Psoas muscle (tissue), 8 donors: ENCODE data around the gene RUVBL1. TPM values are rescaled to one million over a fixed set of nuclear protein-coding genes. Genes with fewer than 3 reads are reported as not detected.

Experiments used
- ATAC-seq, 4 donors: fragments of 200-7000 bp; cut with Tn5 transposase; one replicate each; pipeline ENCODE4 v1.9.1; 2020; ENCODE audit warnings: moderate library complexity in 3 of 4, mild to moderate bottlenecking in 2 of 4
- DNase-seq, 2 donors: peaks; one replicate each; pipeline ENCODE4 v3.0.0-alpha.2; 2020
- H3K27ac ChIP-seq: fragments of 200-600 bp; one replicate; pipeline ENCODE4 v1.8.0; 2022
- H3K27me3 ChIP-seq, 3 donors: fragments of 200-600 bp in 1 of 3; one replicate each; pipeline versions ENCODE4 v1.6.1 to v1.8.0; 2013 to 2022; ENCODE audit warnings: low read length in 2 of 3, mild to moderate bottlenecking in 2 of 3, moderate library complexity in 1 of 3; ENCODE audit not compliant: insufficient read depth in 3 of 3
- H3K36me3 ChIP-seq, 2 donors: fragments of 200-600 bp in 1 of 2; one replicate each; pipeline versions ENCODE4 v1.6.1 to v1.8.0; 2013 to 2022; ENCODE audit warnings: low read depth in 1 of 2, mild to moderate bottlenecking in 1 of 2, moderate library complexity in 1 of 2; ENCODE audit not compliant: insufficient read depth in 1 of 2
- H3K4me1 ChIP-seq: fragments of 200-600 bp; one replicate; pipeline ENCODE4 v1.8.0; 2022
- H3K4me3 ChIP-seq: fragments of 200-600 bp; one replicate; pipeline ENCODE4 v1.8.0; 2022; ENCODE audit warnings: mild to moderate bottlenecking
- H3K9me3 ChIP-seq: fragments of 200-600 bp; one replicate; pipeline ENCODE4 v1.8.0; 2022
- WGBS, 3 donors: extraction: QIAGEN DNeasy Blood & Tissue Kit; methylation state at CpG; one replicate each; pipeline versions ENCODE4 v1.1.6 to v1.1.7; 2013; 5-methylcytosine and 5-hydroxymethylcytosine counted together
- intact Hi-C, 2 donors: fragments of 100-400 bp; cut with DNase I; formaldehyde crosslinking; loops; one replicate each; pipeline versions ENCODE4 v1.11.0 to v1.14.2; 2022
- polyA plus RNA-seq, 3 donors: library from polyadenylated mRNA; stranded (reverse); fragments of 200-250 nt; gene quantifications; one replicate each; pipeline ENCODE4 v1.2.3, GENCODE V29; 2013
- total RNA-seq, 4 donors: library from RNA; stranded (reverse); fragmentation: NEBNext Ultra II Directional in 2 of 4; extraction: Animal tissue kit (Norgen Biotek cat#: 25700) in 2 of 4; gene quantifications; one replicate each; pipeline versions ENCODE4 v1.2.1 to v1.2.4, GENCODE V29; 2021 to 2023
- TF ChIP-seq, protein P1 (sequence below): fragments of 200-600 bp; IDR thresholded peaks from one replicate; pipeline ENCODE4 v1.8.0; 2022; ENCODE audit warnings: antibody characterized with exemption
- donor health status: healthy with polysubstance abuse.
- donor health status: DM: no; HTN: no; CAD: no; lungs with moderate emphysema.
- donor health status: Bipolar disorder and iron deficiency.
- donor health status: healthy.
- donor health status: DM: yes; HTN: yes; CAD: no.
- donor health status: DM: no; HTN: no; CAD: no.
- donor health status: DM: no; HTN: no; CAD: no.
- donor health status: DM: yes; HTN: yes; CAD: no.

The RUVBL1 gene
- total and polyA plus RNA-seq, 7 donors: 12.9 to 53.9 (median 19.6) TPM

DNA sequence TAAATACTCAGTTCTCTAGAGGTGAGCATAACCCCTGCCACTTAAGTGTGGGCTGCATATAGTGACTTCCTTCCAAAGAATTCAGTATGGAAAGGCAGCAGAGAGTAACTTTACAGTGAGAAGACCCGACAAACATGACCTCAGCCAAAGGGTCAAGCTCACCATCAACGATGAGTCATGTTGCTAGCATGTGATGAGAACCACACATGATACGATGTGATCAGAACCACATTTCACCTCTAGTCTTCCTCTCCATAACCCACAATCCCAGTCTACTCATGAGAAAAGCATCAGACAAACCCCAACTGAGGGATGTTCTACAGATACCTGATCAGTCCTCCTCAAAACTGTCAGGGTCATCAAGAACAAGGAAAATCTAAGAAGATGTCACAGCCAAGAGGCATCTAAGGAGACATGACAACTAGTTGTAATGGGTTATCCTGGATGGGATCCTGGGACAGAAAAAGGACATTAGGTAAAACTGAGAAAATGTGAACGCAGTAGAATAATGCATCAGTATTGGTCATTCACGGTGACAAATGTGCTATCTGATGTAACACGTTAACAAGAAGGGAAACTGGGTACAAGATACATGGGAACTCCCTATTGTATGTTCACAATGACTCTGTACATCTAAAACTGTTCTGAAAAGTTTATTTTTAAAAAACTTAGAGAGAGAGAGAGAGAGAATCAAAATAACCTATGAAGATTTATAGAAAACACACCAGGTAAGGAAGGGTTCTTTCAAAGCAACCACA, 43.1 kb downstream of the RUVBL1 start:
- 64 to 68% (median 65%) methylated on average over 6 of the region's 6 CpGs for WGBS, 3 donors
- TF ChIP-seq, protein P1, sequence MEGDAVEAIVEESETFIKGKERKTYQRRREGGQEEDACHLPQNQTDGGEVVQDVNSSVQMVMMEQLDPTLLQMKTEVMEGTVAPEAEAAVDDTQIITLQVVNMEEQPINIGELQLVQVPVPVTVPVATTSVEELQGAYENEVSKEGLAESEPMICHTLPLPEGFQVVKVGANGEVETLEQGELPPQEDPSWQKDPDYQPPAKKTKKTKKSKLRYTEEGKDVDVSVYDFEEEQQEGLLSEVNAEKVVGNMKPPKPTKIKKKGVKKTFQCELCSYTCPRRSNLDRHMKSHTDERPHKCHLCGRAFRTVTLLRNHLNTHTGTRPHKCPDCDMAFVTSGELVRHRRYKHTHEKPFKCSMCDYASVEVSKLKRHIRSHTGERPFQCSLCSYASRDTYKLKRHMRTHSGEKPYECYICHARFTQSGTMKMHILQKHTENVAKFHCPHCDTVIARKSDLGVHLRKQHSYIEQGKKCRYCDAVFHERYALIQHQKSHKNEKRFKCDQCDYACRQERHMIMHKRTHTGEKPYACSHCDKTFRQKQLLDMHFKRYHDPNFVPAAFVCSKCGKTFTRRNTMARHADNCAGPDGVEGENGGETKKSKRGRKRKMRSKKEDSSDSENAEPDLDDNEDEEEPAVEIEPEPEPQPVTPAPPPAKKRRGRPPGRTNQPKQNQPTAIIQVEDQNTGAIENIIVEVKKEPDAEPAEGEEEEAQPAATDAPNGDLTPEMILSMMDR: no peak
- DNase-seq: no peak

GRCh38 chr3:128079823-128080222, 43.8 kb downstream of the RUVBL1 start:
- Histone ChIP-seq H3K27ac (no peak overlapping the region), H3K27me3 (no peaks in the 10 kb centered on the region), H3K9me3 (no peaks in the 10 kb centered on the region), H3K36me3 (peaks cover 3 to 51% of the 10 kb centered on the region in 2 donors), H3K4me1 (peaks cover 14% of the 10 kb centered on the region), H3K4me3 (no peak overlapping the region)
- ATAC-seq (no peak), DNase-seq (no peak)
- intact Hi-C loops: loop anchor here (5.0 to 10.0 kb wide), 3 partner anchors 42 to 527 kb away; partner anchors contain the start of gene RUVBL1 (in 1 of the 2)
- WGBS, 3 donors: 88 to 94% (median 92%) methylated on average over 9 of the region's 9 CpGs
- TF ChIP-seq, protein P1: no peak

More for the DNA sequence above, 43.1 kb downstream of the RUVBL1 start:
- Histone ChIP-seq H3K27me3 (no peaks in the 10 kb centered on the region), H3K9me3 (no peaks in the 10 kb centered on the region), H3K4me1 (peaks cover 17% of the 10 kb centered on the region), H3K27ac (no peak overlapping the region), H3K36me3 (peaks cover 3 to 56% of the 10 kb centered on the region in 2 donors), H3K4me3 (no peak overlapping the region)
- no peak for ATAC-seq
- intact Hi-C loops: no loop called here

DNA sequence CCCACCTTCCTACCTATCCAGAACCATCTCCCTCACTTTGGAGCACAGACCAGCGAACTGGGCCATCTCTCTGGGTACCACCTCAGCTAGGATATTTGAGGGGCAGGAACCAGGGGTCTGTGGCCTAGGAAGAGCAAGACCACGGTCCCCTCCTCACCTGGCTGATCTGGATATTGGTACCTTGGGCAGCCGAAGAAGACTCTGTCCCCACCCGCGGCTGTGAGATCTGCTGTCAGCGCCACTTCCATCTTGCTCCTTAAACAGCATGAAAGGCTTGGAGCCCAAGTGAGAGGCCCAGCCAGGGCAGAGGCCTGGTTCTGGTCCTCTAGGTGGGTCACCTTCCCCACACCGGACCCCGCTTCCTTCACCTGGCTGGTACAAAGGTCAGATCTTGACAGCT, 44.7 kb downstream of the RUVBL1 start:
- intact Hi-C loops: loop anchor here (5.0 to 10.0 kb wide), 3 partner anchors 43 to 528 kb away; partner anchors contain the start of gene RUVBL1 (in 1 of the 2)
- TF ChIP-seq, protein P1: no peak

GRCh38 chr3:128078322-128078721, 45.3 kb downstream of the RUVBL1 start:
- intact Hi-C loops: loop anchor here (5.0 to 10.0 kb wide), 3 partner anchors 44 to 529 kb away; partner anchors contain the start of gene RUVBL1 (in 1 of the 2)
- peaks cover 3 to 53% of the 10 kb centered on the region in 2 donors for H3K36me3 ChIP-seq
- H3K9me3 ChIP-seq: no peaks in the 10 kb centered on the region
- WGBS, 3 donors: 86 to 97% (median 94%) methylated on average over 5 of the region's 5 CpGs
- no peak for ATAC-seq
- no peaks in the 10 kb centered on the region for H3K27me3 ChIP-seq
- H3K27ac ChIP-seq: no peak overlapping the region
- DNase-seq: no peak
- TF ChIP-seq, protein P1: no peak
- H3K4me1 ChIP-seq: peaks cover 9% of the 10 kb centered on the region
- no peak overlapping the region for H3K4me3 ChIP-seq

More for the DNA sequence above, 44.7 kb downstream of the RUVBL1 start:
- WGBS, 3 donors: 92 to 97% (median 95%) methylated on average over 8 of the region's 8 CpGs
- peaks cover 3 to 51% of the 10 kb centered on the region in 2 donors for H3K36me3 ChIP-seq
- H3K27ac ChIP-seq: no peak overlapping the region
- H3K4me1 ChIP-seq: peaks cover 10% of the 10 kb centered on the region
- no peaks in the 10 kb centered on the region for H3K9me3 ChIP-seq
- ATAC-seq: no peak
- no peak for DNase-seq
- H3K27me3 ChIP-seq: no peaks in the 10 kb centered on the region
- no peak overlapping the region for H3K4me3 ChIP-seq
